HG03045 (cell line): ENCODE results near the gene SKIC2.
"Not testable (repeated sequence)": the region's sequence is repeated elsewhere in the genome, so short reads cannot be mapped to it uniquely, and the experiment has no call there.

Experiments used
- ATAC-seq: cut with Tn5 transposase; IDR thresholded peaks from one replicate; pipeline ENCODE4 v1.9.1; 2021; ENCODE audit warnings: mild to moderate bottlenecking, moderate library complexity; ENCODE audit not compliant: unreplicated experiment

The SKIC2 gene

DNA sequence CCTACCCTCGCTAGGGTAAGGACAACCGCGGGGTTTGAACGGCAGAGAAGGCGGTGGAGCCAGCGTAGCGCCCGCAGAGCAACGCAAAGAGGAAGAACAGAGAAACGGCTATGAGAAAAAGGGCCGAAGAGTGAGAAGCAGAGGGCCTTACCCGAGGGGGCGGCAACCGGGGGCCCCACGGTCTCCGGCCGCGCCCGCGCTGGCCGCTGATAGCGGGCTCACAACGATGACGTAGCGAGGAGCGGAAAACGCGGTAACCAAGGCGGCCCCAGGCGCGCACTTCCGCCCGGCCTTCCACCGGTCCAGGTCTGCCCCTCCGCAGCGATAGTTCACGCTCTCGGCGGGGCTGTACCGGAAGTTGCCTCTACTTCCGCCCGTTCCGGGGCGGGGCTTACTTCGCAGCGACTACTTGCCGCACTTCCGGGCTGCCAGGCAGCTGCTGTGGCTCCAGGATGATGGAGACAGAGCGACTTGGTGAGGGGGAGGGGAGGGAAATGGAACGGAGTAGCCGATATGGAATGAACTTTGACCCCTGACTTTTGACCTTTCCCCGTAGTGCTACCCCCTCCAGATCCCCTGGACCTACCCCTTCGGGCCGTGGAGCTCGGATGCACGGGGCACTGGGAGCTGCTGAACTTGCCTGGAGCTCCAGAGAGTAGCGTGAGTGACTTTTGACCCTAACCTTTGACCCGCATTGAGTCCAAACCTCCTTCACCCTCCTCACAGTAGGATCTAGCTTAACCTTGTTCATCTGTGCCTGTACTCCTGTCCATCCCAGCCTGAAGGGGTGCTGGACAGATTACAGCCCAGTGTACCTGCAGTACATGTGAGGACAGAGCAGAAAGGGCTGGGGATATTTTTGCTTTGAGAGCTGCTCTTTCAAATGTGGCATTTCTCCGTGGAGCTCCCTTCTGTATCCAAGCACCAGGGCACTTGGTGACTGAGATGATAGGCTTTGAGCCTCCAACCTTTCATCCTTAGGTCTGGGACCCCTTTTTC, at the start of gene SKIC2, which contains the start of gene NELFE:
SKIC2 (plus strand) TSS at position 435 of the 999 bp plus-strand sequence; CDS start at position 453, 18 bp downstream.
NELFE (minus strand) TSS at position 231 of the 999 bp plus-strand sequence. CDS start 525 bp downstream, outside the sequence.
- peak; percentile 91 for ATAC-seq

DNA sequence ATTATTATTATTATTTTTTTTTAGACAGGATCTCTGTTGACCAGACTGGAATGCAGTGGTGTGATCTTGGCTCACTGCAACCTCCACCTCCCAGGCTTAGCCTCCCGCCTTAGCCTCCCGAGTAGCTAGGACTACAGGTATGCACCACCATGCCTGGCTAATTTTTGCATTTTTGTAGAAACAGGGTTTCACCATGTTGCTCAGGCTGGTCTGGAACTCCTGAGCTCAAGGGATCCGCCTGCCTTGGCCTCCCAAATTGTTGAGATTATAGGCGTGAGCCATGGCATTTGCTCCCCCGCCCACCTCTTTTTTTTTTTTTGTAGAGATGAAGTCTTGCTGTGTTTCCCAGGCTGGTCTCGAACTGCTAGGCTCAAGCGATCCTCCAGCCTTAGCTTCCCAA, 49.7 kb upstream of the SKIC2 start:
- ATAC-seq: not testable (repeated sequence)

DNA sequence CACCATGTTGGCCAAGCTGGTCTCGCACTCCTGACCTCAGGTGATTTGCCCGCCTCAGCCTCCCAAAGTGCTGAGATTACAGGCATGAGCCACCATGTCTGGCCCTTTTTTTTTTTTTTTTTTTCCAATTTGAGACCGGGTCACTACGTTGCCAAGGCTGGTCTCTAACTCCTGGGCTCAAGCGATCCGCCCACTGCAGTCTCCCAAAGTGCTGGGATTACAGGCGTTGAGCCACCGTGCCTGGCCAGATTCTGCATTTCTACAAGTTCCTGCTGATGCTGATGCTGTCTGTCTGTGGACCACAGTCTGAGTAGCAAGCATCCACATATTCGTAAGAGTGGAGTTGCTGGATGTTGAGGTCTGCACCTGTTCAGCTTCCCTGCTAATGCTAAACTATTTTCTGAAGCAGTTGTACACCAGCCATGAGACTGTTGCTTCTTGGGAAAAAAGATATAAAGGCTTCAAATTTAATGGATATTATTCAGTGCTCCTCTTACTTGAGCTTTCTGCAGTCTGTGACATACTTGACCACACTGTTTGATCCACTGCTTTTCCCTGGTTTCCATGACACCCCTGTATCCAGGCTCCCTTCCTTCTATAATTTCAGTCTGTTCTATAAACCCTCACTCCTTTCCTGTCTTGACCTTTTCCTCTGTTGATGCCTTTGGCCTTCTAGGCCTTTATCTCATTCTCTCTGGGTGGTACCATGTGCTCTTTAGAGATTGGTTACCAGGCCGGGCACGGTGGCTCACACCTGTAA, 47.0 kb upstream of the SKIC2 start:
- ATAC-seq: no peak

DNA sequence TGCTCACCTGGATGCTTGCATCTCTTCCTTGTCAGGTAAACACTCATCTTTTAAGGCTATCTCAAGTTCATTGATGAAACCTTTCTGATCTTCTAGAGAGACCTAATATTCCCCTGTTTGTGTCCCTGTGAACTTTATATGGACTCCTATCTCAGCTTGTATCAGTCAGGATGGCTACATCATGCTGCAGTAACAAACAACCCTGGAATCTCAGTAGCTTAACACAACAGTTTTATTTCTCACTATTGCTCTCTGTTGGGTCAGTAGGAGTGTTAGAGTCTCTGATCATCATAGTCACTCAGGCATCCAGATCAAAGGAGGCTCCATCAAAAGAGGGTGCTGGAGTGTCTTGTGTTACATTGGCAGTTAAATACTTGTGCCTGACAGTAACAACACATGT, 43.6 kb upstream of the SKIC2 start:
- ATAC-seq: no peak

DNA sequence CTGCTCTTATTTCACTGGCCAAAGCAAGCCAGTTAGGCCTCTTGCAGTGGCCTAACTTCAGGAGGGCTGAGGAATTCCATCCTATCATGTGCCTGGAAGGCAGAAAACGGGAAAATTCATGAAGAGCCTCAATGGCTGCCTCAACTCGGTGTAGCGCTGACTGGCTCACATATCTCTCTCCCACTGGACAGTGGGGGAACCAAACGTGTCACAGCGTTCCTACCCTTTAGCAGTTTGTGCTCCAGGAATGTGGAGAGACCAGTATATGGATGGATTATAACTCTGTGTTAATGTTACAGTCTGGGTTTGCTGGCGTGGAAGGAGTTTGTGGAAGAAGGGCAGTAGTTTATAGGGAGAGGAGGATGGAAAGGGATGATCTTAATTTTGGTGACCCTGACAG, 43.2 kb upstream of the SKIC2 start:
- no peak for ATAC-seq

DNA sequence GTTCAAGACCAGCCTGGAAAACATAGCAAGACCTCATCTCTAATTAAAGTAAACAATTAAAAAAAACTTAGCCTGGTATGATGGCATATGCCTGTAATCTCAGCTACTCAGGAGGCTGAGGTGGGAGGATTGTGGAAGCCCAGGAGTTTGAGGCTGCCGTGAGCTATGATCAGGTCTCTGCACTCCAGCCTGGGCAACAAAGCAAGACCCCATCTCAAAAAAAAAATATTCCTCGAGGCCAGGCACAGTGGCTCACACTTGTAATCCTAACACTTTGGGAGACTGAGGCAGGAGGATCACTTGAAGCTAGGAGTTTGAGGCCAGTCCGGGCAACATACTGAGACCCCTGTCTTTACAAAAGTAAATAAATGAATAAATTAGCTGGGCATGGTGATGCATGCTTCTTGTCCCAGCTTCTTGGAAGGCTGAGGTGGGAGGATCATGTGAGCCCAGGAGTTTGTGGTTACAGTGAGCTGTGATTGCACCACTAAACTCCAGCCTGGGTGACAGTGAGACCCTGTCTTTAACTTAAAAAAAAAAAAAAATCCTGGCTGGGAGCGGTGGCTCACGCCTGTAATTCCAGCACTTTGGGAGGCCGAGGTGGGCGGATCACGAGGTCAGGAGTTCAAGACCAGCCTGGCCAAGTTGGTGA, 40.8 kb upstream of the SKIC2 start:
- ATAC-seq: no peak

DNA sequence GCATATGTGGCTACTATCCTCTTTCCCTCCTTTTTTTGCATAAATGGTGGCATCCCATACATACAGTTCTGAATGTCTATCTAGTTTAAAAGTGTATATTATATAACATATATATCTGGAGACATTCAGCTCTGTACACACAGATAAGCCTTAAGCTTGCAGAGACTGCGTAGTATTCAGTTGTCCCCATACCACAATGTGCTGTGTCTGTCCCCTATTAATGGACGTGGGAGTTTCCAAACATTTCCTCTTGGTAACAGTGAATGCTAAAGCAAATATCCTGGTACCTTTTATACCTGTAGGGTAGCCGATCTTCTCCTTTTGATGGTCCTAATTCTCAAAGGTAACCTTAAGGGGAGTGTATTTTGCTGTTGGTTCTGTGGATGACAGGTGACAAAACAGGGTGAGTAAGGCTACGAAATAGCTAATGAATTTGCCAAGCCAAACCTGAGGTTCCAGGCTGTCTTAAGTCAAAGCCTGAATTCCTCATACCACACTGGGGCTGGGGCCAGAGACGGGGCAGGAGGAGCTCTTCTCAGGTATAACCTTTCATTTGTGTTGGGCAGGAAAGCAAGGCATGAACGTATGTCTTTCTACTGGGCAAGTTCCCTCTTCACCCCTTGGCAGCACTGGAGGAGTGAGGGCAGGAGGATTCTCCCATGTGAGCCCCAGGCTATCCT, 39.2 kb upstream of the SKIC2 start:
- no peak for ATAC-seq

DNA sequence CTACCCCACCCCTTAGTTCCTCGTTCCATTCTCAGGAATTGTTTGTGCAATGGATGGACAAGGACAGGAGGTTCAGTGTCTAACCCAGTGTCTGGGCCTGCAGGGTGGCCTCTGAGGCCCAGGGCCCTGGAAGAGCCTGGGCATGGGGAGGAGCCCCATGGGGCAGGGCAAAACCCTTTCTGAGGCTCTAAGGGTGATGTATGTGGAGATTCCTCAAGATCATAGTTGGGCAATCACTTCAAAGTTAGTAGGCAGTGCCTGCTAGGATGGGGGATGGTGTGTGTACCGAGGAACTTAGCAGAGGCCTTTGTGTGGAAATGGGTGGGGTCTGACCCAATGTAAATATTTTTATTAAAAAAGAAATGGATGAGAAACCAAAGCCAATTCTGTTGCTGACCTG, 38.2 kb upstream of the SKIC2 start:
- no peak for ATAC-seq

DNA sequence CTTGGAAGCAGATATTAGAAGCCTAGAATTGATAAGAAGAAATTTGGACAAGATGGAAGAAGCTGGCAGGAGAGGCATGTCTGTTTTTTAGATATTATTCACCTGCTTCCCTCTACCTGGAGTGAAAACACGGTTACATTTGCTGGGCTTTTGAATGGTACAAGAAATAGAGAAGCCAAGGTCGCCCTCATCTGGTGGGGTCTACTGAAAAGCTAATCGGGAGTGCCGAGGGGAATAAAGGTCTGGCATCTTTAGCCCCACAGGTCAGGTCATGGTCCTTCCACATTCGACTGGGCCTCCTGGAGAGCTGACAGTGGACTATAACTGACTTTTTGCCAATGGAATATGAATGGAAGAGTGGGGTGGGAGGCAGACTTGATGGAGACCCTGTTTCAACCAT, 36.0 kb upstream of the SKIC2 start:
- no peak for ATAC-seq

DNA sequence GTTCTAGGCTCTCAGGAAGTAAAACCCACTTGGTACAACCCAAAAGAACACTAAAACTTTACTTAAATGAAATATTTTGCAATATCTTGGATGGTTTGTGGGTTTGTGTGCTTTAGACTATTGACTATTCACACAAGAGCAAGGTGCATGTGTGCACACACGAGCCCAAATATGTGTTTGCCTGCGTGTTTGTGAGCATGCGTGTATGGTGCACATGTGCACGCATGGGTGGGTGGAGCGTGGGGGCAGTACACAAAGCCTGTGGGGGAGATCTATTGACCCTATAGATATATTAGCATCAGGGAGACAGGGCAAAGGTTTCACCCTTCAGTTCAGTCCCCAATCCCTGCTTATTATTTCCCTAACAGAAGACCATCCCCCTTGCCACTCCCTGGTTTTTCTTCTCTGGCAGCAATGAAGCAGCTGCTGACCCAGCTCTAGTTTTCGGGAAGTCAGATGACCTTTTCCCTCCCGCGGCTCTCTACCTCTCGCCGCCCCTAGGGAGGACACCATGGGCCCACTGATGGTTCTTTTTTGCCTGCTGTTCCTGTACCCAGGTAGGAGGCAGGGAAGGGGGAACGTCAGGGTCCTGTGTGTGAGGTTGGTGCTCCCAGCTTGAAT, 31.6 kb upstream of the SKIC2 start, which contains the start of gene C2:
C2 (plus strand) TSS at position 476 of the 621 bp plus-strand sequence; CDS start at position 512, 36 bp downstream.
- no peak for ATAC-seq

DNA sequence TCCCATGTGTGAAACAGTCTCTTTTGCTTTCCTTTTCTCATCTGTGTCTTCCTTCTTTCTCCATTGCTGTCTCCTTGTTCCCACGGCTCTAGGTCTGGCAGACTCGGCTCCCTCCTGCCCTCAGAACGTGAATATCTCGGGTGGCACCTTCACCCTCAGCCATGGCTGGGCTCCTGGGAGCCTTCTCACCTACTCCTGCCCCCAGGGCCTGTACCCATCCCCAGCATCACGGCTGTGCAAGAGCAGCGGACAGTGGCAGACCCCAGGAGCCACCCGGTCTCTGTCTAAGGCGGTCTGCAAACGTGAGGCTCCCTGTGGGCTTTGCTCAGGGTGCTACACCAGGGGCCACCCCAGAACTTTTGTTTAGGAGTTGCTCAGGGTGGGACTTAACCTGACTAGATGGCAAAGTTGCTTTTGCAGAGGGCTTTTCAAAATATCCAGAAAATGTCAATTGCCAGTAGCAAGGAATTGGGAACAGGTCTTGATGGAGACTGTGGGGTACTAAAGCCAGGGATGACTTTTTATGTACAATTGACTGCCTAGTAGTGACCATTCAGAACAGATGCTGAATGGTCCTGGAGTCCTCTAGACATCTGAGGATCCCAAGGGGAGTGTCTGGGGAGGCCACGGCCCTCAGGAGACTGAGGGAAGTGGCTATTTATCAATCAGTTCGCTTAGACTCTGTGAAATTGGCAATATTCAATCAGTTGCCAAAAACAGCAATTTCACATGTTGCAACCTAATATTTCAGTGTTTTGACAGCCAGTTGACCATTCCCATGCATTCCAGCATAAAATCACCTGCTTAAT, 30.9 kb upstream of the SKIC2 start:
- no peak for ATAC-seq

DNA sequence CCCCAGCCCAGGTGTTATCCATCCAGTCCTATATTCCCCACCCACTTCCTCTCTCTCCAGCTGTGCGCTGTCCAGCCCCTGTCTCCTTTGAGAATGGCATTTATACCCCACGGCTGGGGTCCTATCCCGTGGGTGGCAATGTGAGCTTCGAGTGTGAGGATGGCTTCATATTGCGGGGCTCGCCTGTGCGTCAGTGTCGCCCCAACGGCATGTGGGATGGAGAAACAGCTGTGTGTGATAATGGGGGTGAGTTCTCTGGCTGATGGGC, 30.4 kb upstream of the SKIC2 start:
- ATAC-seq: no peak

DNA sequence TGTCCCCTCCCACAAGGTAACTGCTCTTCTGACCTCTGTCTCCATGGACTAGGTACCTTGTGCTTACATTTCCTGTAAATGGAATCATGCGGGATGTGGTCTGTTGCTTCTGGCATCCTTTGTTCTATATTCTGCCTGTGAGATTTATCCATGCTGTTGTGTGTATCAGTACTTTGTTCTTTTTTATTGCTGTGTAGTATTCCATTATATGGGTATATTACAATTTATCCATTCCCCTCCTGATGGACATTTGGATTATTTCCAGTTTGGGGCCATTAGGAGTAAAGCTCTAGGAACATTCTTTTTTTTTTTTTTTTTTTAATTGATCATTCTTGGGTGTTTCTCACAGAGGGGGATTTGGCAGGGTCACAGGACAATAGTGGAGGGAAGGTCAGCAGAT, 28.0 kb upstream of the SKIC2 start:
- ATAC-seq: no peak

DNA sequence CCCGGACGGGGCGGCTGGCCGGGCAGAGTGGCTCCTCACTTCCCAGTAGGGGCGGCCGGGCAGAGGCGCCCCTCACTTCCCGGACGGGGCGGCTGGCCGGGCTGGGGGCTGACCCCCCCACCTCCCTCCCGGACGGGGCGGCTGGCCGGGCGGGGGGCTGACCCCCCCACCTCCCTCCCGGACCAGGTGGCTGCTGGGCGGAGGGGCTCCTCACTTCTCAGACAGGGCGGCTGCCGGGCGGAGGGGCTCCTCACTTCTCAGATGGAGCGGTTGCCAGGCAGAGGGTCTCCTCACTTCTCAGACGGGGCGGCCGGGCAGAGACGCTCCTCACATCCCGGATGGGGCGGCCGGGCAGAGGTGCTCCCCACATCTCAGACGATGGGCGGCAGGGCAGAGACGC, 26.8 kb upstream of the SKIC2 start:
- not testable (repeated sequence) for ATAC-seq

DNA sequence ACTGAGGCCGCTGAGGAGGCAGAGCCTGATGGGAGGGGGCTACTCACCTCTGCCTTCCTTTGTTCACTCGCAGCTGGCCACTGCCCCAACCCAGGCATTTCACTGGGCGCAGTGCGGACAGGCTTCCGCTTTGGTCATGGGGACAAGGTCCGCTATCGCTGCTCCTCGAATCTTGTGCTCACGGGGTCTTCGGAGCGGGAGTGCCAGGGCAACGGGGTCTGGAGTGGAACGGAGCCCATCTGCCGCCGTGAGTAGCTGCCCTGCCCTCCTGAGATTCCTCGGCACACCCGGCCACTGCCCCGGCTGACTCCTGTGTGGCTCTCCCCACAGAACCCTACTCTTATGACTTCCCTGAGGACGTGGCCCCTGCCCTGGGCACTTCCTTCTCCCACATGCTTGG, 25.4 kb upstream of the SKIC2 start:
- no peak for ATAC-seq

DNA sequence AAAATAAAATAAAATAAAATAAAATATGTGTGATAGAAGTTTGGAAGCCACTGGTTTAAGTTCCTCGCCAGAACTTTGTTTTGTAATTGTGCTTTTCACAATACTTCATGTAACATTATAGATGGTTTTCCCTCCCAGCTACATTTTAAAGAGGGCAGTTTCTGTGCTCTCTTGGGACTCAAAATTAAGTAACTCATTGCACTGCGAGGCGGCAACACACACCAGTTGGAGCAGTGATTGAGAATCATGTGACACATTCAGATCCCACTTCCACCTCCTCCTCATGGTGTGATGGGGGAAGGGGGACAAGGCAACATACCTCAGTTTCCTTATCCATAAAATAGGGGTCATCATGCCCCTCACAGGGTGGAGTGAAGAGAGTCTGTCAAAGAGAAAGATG, 24.0 kb upstream of the SKIC2 start:
- no peak for ATAC-seq

DNA sequence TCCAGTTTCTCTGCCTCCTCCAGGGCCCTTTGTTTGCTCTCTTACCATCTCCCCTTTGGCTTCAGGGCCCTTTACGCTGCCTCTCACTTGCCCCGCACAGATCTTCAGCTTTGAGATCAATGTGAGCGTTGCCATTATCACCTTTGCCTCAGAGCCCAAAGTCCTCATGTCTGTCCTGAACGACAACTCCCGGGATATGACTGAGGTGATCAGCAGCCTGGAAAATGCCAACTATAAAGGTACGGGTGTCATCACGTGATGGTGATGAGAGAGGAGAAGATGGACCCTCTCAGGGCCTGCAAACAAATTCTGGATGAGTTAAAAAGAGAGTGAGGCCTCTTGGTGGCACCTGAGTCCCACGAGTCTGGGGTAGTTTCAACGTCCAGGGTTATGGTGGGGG, 23.2 kb upstream of the SKIC2 start:
- ATAC-seq: no peak

DNA sequence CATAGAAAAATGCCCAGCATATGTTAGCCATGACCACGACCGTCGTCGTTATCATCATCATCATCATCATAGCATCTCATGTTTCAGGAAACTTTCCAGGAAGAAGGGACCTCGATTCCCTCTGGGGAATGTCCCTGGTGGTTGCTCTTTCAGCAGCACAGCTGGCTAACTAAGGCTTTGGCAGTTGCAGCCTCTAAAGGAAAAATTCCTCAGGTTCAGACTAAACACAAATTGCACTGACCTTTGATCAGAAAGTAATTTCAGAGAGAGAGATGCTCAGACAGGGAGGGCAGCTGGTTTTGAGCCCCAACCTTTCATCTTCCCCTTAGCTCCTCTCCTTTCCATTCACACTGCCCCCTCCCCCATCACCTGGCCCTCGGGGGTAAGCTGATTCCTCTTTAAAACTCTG, 18.7 kb upstream of the SKIC2 start:
- ATAC-seq: no peak

DNA sequence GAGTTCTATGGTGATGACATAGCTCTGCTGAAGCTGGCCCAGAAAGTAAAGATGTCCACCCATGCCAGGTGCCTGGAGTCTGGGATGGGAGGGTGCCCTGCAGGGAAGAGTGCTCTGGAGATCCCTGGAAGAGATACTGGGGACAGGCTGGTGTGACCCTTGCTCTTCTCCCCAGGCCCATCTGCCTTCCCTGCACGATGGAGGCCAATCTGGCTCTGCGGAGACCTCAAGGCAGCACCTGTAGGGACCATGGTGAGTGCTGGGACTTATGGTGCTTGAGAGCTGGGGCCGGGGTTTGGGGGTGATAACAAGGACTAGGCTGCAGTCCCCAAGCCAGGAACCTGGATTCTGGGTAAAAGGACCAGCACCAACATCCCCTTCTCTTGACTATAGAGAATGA, 15.2 kb upstream of the SKIC2 start:
- ATAC-seq: no peak

DNA sequence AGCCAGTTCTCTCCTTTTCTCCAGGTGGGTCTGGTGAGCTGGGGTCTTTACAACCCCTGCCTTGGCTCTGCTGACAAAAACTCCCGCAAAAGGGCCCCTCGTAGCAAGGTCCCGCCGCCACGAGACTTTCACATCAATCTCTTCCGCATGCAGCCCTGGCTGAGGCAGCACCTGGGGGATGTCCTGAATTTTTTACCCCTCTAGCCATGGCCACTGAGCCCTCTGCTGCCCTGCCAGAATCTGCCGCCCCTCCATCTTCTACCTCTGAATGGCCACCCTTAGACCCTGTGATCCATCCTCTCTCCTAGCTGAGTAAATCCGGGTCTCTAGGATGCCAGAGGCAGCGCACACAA, 13.8 kb upstream of the SKIC2 start:
- ATAC-seq: no peak
